ENCODE measurements around the gene TMEM132C.

Gene TMEM132C

DNA sequence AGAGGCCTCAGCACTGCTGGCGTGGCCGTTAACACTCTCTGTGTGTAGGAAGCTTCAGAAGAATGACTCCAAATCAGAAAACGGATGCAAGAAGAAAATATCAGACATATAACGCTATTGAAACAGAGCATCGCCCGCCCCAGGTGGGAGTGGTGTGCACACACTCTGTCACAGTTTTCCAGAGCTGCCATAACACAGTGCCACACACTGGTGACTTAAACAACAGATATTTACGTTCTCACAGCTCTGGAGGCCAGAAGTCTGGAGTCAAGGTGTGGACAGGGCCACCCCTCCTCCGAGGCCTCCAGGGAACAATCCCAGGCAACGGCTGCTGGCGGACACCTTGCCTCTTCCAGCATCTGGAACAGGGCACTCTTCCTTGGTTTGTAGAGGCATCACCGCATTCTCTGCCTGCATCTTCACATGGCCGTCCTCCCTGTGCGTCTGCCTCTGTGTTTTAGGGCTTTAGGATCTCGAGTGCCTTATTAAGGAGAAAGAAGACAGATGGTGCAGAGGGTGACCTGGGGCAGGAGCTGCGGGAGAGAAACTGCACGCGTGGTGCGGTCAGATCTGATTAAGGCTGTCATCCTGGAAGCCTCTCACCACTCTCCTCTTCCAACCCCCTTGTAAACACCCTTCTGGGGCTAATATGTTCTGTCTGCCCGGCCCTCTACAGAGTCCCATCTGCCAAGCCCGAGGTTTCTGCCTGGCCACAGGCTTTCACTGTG is 415.7 kb downstream of the TMEM132C start:
- DNase-seq: no peak

DNA sequence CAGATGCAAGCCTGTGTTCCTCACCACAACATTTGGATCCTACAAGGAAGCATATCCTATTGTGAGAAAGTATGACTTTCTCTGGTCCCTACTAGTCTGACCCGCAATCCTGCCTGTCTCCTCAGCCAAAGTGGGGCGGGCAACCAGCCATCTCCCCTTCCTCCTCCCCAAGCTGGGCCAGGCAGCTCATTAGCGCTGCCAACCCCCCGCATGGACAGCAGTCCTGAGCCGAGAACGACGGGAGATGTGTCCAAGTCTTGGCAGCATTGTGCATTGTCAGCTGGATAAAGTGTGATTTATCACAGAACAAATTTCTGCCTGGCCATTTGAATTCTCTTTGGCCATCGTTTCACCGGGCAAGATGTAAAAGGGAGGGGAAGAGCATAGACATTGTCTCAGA is 417.4 kb downstream of the TMEM132C start:
- DNase-seq: no peak

DNA sequence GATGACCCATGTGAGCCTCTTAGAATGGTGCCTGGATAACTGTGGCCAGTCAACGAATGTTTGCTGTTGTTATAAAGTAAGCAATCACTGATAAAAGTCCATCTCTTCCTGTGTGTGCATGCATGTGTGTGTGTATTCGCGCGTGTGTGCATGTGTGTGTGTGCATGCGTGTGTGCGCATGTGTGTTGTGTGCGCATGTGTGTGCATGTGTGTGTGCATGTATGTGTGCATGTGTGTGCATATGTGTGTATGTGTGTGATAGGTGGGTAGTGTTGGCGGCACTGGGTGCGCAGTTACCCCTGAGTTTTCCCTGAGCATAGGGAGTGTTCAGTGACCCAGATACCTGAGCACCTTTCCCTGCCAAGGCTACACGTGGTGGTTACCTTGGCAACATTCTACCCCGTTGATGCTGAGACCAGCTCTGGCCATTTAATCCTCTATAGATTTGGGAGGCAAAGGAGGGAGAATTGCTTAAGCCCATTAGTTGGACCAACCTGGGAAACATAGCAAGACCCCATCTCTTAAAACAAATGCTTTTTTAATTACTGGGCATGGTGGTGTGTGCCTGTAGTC is 419.0 kb downstream of the TMEM132C start:
- DNase-seq: no peak

DNA sequence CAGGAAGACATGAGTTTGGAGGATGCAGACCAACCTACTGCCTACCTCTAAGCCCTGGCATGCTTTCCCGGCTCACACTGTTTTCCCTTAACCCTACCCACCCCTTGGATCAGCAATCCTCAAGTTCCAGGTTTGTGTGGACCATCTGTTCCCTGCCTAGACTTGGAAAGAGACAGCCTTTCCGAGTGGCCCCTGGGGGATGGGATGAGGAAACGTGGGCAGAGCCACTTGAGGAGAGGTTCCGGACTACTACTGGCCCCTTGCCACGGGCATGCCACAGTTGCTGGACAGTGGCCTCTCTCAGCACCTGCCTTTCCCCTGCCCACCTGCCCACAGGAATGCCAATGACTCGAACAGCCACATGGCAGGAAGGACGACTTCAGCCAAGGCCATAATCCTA is 420.9 kb downstream of the TMEM132C start:
- no peak for DNase-seq

DNA sequence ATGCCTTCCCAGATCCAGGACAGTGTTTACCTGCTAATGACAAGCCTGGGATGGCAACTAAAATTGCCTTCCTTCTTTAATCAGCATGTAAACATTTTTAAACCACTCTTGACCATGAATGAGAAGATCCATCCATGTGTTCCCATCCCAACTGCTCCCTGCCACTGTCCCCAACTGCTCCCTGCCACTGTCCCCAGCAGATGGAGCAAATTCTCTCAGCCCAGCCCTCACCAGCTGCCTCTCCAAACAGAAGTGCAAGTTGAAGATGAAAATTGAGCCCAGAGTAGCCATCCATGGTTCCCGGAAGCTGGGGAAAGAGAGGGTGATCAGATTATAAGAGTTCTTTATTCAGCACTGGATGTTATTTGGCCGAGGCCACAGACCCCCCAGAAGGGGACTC is 423.7 kb downstream of the TMEM132C start:
- no peak for DNase-seq

DNA sequence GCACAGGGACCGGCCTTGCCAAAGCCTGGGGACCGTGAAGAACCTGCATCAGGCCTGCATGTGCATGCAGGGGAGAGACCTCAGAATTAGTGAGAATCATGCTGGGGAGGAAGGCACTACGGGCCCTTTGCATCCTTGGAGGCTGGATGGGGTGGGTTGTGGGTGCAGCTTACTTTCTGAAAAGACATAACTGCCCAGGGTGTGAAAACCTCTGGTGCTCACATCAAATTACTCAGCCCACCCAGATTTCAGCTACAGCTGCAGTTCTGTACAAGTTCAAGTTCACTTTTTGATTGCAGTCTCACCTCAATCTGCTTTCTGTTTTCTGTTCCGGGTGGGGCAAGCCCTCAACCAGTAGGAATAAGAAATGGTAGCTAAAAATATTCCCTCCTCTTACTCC is 426.1 kb downstream of the TMEM132C start:
- no peak for DNase-seq

DNA sequence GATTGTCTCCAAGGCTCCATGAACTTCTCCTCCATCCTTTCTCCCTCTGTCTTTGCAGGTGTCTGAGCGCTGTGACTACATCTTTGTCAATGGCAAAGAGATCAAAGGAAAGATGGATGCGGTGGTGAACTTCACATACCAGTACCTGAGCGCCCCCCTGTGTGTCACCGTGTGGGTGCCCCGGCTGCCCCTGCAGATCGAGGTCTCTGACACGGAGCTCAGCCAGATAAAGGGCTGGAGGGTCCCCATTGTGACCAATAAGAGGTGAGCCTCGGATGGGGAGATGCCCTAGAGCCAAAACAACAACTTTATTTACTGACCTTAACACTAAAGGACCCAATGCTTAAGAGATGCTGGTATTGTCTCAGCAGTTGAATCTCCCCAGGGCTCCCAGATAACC is 426.8 kb downstream of the TMEM132C start:
- DNase-seq: no peak

DNA sequence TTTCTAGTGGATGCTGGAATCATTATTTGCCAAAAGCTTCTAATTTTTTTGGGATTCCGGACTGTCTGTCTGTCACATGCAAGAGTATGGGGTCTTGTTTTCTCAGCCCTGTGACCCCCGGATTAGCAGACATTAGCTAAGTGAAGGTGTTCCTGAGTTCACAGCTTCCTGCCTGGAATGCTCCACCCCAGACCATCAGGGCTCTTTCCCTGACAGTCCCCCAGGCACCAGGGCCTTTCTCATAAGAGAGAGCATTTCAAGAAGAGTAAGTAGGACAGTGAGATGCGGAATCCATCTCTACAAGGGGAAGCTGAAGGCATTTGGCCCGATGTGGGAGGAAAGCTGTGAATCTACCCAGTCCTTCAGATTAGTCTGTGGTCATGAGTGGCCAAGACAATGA is 427.5 kb downstream of the TMEM132C start:
- DNase-seq: no peak

DNA sequence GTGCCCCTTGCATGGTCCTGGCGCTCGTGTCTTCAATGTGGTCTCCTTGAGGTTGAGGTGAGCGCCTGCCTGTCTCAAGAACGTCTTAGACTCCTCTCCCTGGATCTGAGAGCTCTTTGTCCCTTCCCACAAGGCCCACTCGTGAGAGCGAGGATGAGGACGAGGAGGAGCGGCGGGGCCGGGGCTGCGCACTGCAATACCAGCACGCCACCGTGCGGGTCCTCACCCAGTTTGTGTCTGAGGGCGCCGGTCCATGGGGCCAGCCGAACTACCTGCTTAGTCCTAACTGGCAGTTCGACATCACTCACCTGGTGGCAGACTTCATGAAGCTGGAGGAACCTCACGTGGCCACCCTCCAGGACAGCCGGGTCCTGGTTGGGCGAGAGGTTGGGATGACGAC is 428.7 kb downstream of the TMEM132C start:
- DNase-seq: no peak

DNA sequence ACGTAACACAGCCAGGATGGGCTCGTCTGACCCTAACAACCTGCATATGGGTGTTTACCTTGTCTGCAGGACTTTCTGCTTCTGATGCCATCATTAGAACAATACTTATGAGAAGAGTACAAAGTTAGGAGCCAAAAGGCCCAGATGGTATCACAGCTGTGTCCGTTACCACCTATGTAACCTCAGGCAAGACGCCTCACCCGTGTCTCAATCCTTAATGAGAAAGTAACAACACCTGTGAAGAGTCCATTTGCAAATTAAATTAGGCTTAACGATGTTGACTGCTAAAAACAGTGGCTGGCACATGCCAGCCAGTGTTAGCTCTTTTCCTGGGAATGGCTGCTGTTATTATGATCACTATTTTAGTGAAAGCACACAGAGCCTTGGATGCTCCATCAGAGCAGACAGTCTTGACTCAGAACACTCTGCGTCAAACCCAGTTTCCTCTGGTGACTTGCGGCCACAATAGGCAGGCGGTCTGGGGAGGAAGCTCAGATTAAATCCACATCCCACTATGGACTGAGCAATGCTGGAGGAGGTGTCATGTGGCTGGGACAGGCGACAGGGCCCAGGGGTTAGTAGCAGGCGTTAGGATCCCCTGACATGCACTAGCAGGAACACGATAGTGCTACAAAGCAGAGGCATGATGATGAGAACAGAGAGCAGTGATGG is 431.5 kb downstream of the TMEM132C start:
- no peak for DNase-seq

DNA sequence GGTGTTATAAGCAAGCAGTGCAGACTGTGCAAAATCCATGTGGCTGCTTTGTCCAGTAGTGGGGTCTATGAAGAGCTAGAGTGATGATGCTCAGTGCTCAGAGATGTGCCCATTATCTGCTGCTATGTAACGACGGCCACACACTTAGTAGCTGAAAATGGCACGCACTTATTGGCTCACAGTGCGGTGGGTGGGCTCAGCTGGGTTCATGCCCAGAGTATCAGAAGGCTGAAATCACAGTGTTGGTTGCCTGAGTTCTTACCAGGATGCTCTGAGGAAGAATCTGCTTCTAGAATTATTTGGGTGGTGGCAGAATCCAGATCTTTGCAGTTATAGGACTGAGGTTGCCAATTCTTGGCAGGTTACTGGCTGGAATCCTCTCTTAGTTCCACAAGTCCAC is 432.1 kb downstream of the TMEM132C start:
- no peak for DNase-seq

DNA sequence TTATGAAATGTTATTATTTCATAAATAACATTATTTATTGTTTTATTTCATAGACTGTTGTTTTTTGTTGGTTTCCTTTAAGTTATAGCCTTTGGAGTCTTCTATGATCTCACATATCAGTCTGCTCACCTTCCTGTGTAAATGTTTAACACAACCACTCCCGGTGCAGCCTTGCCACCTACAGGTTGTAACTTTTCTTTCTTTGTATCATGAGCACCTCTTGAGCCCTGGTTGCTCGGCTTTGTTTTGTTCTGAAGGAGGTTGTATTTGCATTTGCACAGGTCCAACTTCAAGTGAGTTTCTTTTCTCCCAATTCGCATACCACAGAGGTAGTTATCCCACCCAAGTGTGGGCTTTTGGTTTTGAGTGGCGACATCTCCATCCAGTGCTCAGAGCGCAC is 435.4 kb downstream of the TMEM132C start:
- no peak for DNase-seq

DNA sequence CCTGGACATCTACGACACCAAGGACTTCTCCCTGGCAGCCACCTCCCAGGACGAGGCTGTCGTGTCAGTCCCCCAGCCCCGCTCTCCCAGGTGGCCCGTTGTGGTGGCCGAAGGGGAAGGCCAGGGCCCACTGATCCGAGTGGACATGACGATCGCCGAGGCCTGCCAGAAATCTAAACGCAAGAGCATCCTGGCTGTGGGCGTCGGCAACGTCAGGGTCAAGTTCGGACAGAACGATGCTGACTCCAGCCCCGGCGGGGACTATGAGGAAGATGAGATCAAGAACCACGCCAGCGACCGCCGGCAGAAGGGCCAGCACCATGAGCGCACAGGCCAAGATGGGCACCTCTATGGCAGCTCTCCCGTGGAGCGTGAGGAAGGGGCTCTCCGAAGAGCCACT is 438.2 kb downstream of the TMEM132C start:
- DNase-seq: no peak

DNA sequence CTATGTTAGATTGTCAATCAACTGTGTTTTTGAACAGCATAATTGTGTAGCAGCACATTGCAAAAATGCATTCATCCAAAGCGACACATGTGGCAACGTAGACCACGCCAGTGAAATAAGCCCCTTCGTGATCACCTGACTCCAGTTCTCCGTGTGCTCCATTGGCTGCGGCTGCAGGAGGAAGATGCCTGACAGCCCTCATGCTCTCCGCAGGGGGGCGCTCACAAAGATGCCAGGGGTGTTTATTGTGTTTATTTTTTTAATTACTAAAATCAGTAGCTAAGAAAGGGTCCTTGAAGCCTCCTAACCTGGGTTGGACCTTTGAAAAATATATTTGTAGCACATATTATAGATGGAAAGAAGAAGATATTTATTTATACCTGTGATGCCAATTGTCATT is 440.5 kb downstream of the TMEM132C start:
- DNase-seq: no peak

DNA sequence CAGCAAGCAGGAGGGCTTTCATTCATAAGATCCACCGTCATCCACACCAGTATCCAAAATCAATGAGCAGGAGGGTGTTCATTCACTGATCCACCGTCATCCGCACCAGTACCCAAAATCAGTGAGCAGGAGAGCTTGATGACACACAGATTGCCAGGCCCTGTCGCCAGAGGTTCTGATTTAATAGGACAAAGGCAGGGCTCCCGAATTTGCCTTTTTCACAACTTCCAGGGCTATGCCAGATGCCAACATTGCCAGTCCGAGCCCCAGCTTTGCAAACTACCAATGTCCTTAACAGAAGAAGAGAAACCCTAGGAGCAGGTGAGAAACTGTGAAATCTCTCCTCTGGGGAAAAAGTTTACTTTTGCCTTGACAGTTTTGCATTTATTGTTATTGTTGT is 441.8 kb downstream of the TMEM132C start:
- DNase-seq: no peak

DNA sequence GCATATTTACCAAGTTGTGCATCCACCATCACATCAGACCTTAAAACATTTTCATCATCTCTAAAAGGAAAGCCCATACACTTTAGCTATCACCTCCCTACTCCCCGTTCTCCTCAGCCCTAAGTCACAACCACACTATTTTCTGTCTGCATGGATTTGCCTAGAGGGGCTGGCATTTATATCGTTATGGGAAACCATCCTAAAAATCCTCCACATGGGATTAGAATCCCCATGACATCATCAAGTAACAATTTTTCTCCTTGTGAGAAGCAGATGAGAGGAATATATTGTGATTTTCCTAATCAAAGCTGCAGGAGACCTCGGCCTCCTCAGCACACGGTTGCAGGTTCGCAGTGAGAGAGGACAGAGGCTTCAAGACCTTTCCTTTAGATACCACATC is 442.7 kb downstream of the TMEM132C start:
- DNase-seq: no peak

DNA sequence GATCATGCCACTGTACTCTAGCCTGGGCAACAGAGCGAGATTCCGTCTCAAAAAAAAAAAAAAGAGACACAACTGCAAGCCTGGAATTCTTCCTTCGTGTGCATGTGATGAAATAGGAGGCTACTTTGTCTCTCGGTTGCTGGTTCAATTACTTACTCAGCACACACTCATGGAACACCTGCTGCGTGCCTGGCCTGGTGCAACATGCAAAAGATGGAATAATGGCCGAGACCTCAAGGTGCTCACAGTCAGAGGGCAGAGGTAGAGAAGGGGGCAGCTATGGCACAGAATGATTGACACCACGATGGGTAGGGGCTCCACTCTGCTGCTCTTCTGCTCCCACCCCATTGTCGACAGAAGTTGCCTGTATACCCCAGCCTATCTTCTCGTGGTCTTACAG is 444.5 kb downstream of the TMEM132C start:
- DNase-seq: no peak

DNA sequence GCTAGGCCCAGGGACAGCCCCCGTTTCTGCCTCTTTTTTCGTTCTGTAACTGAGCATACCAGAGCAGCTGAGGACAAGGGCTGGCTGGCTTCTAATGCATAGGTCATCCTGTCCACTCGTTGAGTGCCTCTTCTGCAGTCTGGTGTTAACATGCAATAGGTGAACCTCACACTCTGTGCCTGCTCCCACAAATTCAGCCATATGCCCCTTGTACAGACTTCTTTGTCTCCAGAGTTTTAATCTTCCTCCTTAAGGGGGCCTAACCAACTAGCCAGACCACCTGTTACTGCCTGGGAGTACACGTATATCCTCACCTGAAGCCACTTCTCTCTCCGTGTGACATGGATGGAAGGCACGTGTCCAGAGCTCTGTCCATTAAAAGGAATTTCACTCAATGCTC is 445.7 kb downstream of the TMEM132C start:
- DNase-seq: no peak

DNA sequence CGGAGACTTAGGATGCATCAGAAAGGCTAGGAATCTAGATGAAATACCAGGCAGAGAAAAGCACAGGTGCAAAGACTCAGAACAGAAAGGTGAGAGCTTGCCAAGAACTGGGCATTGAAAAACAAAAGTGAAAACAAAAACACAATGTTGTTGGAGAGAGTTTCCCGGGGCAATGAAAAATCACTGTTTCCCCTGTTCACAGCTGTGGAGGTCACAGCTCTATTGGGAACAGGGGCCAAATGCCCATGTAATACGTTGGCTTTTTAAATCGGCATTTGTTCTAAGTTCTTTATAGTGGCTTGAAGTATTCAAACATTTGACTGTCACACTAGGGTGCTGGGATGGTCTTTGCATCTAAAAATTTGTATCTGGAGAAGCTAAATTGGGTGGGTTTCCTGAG is 448.5 kb downstream of the TMEM132C start:
- DNase-seq: no peak

DNA sequence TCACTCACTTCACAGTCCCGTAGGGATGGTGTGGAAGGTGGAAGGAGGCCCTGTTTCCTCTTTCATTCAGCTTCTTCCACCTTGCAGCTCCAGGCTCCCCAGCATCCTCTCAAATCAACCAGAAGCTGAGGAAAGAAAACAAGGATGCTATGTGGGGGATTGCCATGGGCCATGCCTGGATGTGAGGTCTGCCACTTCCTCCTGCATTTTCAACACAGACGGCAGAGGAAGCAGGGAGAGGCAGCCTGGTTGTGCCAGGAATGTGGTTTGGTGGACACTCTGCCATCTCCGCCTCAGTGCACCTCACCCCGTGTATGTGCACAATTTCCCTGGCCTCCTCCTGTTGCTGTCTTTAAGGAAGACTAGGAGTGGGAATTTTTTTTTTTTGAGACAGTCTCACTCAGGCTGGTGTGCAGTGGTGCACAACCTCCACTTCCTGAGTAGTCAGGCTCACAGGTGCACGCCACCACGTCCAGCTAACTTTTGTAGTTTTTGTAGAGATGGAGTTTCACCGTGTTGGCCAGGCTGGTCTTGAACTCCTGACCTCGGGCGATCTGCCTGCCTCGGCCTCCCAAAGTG is 457.6 kb downstream of the TMEM132C start:
- no peak for DNase-seq

DNA sequence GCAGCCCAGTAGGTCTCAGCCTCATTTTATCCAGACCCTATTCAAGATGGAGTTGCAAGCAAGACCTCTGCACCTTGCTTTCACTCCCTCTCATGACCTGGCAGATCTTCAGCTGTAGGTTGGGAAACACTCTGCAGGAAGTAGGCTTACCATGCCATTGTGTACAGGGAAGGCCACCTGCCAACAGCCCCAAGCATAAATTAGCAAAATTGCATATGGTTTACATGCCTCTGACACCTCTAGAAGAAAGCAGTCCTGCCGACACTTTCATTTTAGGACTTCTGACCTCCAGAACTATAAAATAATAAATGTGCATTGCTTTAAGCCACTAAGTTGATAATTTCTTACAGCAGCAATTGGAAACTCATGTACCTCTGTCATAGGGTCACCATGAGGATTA is 459.9 kb downstream of the TMEM132C start:
- DNase-seq: no peak

DNA sequence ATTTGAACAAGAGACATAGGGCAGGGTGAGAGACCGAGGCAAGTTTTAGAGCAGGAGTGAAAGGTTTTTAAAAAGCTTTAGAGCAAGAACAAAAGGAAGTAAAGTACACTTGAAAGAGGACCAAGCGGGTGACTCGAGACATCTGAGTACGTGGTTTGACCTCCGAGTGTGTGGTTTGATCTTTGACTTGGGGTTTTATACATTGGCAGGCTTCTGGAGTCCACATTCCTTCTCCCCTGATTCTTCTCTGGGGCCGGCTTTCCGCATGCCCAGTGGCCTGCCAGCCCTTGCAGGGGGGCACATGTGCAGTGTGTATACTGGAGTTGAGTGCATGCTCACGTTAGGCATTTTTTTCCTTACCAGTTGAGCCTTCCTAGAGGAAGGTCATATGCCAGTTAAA is 460.5 kb downstream of the TMEM132C start:
- no peak for DNase-seq

DNA sequence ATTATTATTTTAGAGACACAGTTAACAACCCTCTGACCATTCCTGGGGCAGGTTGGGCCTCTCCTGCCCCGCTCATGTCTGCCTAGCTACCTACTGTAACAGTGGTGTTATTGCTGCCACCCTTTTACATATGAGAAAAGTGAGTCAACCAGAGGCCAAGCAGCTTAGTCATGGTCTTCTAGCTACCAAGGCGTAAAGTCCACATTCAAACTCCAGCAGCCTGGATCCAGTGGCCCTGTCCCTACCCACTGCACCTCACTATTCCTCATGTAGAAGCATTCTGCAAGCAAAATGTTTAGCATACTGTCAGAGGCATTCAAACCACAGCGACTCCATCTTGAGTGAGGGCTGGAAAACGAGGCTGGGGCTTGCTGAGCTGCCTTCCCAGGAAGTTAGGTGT is 461.0 kb downstream of the TMEM132C start:
- no peak for DNase-seq

DNA sequence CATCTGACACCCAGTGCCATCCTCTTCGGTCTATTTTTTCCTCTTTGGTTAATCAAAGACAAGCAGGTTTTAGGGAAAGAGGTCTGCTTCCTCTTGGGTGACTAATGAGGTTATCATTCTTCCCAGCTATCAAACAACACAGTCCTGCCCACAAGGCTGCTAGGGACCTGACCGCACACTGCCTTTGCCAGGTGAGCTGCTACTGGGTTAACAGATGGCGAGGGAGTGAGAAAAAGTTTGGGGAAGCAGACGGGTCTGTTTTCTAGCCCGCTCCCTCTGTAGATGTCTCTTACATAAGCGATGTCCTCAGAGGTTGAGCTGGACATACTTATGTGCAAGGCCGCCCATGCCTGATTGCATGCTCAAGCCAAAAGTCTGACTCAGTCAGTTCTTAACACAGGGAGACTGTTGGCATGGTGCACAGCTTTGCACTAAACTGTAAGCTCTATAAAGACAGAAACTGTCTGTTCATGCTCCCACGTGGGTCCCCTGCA is 462.7 kb downstream of the TMEM132C start:
- no peak for DNase-seq
